ENCODE data around the gene ZSCAN10.

- TF ChIP-seq CTCF (IDR thresholded peaks at IDR 0.05) (no peak), EP300 (IDR thresholded peaks at IDR 0.05) (no peak), POLR2A (IDR thresholded peaks at IDR 0.05) (no peak)
These were observed 34.8 kb upstream of the ZSCAN10 start for GRCh38 chr16:3133844-3134243.
